OCI-M2 (cell line): Measurements from ENCODE around the gene PCED1B.
"Not testable (repeated sequence)": the region's sequence is repeated elsewhere in the genome, so short reads cannot be mapped to it uniquely, and the experiment has no call there.

Source experiments
- DNase-seq: peaks from one replicate; lab custom pipeline; 2025; ENCODE audit not compliant: unreplicated experiment; lab: John Stamatoyannopoulos, UW

The PCED1B gene

DNA sequence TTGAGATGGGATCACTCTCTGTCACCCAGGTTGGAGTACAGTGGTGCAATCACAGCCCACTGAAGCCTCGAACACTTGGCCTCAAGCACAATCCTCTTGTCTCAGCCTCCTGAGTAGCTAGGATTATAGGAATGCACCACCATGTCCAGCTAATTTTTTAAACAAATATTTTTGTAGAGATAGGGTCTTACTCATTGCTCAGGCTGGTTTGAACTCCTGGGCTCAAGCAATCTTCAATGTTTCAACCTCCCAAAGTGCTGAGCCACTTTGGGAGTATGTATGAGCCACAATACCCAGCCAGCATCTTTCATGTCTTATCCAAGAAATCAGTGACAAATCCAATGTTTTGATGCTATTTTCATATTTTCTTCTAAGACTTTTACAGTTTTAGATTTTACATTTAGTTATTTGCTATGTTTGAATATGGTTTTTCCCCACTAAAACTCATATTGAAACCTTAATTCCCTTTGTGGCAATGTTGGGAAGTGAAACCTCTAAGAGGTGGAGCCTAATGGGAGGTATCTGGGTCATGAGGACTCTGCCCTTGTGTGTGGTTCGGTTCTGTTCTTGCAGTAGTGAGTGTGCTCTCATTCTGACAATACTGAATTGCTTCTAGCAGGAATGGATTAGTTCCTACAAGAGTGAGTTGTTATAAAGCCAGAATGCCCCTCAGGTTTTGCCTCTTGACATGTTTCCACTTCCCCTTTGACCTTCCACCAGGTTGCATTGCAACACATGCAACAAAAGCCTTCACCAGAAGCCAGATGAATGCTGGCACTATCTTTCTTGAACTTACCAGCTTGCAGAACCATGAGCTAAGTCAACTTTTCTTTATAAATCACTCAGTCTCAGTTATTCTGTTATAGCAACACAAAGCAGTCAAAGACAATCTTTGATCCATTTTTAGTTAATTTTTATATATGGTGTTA is 81.2 kb downstream of the PCED1B start:
- DNase-seq = no peak

DNA sequence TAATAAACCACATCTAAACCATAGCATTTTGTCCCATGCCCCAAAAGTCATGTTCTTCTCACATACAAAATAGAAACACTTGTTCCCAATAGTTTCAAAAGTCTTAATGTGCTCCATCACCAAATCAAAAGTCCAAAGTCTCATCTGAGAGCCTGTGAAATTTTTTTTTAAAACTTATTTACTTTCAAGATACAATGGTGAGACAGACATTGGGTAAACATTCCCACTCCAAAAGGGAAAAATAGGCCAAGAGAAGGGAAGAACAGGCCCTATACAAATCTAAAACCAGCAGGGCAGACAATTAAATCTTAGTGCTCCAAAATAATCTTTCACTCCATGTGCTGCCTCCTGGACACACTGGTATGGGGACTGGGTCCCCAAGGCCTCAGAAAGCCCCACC is 84.7 kb downstream of the PCED1B start:
- DNase-seq = no peak

DNA sequence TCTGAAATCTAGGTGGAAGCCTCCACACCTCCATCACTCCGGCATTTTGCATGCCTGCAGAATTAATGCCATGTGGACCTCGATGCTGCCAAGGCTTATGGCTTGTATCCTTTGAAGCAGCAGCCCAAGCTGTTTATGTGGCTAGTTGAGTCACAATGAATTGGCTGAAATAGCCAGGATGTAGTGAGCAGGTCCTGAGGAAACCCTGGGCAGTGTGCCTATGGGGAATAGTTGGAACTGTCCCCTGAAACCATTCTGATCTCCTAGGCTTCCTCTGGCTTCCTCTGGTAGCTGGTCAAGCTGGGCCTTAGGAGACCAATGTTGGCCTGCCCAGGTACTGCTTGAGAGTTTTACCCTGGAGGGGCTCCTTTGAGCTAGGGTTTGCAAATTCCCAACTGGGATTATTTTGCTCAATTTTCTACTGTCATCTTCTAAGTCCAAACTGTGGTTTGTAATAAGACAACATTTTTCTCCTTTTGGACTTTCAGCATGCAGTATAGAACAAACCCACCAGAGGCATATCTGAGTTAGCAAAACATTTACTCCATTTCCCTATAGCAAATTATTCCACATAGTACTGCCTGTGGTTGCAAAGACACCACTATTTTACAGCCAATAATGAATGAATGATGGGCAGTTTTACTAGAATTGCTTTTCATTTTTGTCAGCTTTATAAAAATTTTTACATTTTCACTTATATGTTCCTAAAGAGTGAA is 85.5 kb downstream of the PCED1B start:
- DNase-seq = no peak

DNA sequence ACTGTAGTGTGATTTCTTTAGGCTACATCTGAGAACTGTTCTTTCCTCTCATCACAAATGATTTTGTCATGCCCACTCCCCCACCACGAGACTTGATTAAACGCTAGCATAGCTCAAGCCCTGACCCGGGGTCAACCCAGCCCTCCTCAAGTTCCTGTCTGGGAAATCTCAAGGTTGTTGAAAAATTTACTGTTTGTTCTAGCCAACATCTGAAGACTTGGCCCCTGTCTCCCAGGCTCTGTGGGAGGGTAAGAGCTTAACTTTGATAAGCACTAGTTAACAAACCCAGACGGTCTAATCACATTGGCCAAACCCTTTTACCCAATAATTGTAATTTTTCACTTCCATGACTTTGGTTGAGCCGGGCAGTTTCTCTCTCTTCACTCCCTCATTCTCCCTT is 86.5 kb downstream of the PCED1B start:
- DNase-seq = no peak

GRCh38 chr12:47166365-47166764 is 86.9 kb downstream of the PCED1B start:
- no peak for DNase-seq

DNA sequence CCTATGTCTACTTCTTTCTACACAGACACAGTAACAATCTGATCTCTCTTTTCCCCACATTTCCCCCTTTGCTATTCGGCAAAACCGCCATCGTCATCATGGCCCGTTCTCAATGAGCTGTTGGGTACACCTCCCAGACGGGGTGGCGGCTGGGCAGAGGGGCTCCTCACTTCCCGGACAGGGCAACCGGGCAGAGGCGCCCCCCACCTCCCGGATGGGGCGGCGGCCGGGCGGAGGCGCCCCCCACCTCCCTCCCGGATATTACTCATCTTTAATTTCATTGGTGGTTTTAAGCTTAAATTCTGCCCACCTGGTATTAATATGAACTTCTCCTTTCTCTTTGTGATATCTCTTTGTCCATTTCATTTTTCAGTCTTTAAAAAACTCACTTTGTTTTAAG is 90.9 kb downstream of the PCED1B start:
- DNase-seq = not testable (repeated sequence)

- DNase-seq = no peak
These were observed 98.6 kb downstream of the PCED1B start for GRCh38 chr12:47178014-47178413.

DNA sequence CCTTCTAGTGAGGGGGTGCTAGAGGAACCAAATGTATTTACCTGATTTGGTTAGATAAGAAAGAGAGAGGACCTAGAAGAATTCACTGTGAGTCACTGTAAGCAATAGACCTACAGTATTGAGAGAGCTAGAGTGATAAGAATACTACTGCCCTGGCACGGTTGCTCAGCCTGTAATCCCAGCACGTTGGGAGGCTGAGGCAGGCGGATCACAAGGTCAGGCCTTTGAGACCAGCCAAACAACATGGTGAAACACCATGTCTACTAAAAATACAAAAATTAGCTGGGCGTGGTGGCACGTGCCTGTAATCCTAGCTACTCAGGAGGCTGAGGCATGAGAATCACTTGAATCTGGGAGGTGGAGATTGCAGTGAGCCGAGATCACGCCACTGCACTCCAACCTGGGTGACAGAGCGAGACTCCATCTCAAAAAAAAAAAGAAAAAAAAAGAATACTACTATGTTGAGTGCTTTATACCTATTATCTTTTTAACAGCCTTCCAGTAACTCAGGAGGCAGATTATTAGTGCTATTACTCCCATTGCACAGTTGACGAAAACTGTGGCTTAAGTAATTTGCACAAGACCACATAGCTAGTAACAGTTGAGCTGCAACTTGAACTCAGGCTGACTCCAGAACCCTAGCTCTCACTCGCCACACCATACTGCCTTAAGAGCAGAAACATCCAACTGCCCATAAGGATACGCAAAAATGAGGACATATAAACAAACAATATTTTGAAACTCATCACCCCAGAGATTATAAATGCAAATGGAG is 102.9 kb downstream of the PCED1B start:
- not testable (repeated sequence) for DNase-seq

- DNase-seq = no peak
These were observed 104.8 kb downstream of the PCED1B start for GRCh38 chr12:47184229-47184628.

- DNase-seq = no peak
These were observed 105.4 kb downstream of the PCED1B start for GRCh38 chr12:47184813-47185212.

DNA sequence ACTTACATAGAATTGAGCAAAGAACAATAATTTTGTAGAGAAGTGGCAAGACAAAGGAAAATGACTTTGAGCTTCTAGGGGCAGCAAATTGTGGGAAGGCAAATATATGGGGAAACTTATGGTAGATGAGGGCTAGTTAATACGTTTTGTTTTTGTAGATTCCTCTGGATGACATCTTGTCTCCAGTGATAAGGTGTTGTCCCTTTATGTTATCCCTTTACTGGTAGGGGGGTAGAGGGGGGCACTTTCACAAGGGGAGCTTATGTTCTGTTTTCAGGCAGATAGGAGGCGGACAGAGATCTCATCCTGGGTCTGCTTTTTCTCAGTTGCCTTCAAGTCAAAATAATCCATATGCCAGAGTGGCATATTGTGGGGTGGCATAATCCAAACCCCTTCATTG is 106.8 kb downstream of the PCED1B start:
- no peak for DNase-seq

- DNase-seq = no peak
These were observed 109.4 kb downstream of the PCED1B start for GRCh38 chr12:47188576-47189441.

GRCh38 chr12:47189728-47190127 is 110.3 kb downstream of the PCED1B start:
- DNase-seq = no peak

GRCh38 chr12:47190271-47190750 is 110.9 kb downstream of the PCED1B start:
- no peak for DNase-seq

- DNase-seq = no peak
These were observed 111.5 kb downstream of the PCED1B start for GRCh38 chr12:47190905-47191304.

DNA sequence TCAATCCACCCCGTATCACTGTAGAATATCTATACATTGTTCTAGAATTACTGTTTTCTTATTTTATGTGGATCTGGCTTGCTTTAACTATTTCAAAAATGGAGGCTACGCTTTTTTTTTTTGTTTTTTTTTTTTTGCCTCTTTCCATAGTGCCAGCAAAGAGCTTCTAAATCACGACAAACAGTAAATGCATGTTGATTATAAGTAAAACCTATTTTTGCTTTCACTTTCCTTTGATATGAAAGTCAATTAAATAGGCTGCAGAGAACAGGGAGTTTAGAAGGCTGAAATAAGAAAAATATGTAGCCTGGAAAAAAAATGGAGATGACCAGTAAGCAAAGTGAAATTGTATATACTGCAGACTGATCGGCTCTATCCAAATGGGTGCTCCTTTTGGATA is 112.6 kb downstream of the PCED1B start:
- no peak for DNase-seq

GRCh38 chr12:47193066-47193465 is 113.6 kb downstream of the PCED1B start:
- no peak for DNase-seq

GRCh38 chr12:47194501-47194900 is 115.1 kb downstream of the PCED1B start:
- DNase-seq = no peak

GRCh38 chr12:47200446-47200845 is 121.0 kb downstream of the PCED1B start:
- DNase-seq = no peak

DNA sequence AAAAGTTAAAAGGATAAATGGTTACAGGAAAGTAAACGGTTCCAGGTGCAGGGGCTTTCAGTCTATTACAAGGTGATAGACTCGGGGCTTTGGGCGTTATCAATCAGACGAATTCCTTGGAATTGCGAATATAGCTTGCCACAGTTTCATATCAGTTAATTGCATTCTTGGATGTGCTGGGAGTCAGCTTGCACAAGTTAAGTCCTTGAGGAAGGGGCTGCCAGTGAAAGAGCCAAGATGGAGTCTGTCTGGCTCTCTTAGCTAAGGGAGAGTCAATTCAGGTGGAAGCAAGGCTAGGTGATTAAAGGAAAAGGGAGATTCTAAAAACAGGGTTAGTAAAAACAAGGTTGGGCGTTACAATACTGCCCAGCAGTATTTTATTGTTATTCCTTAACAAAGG is 121.8 kb downstream of the PCED1B start:
- DNase-seq = not testable (repeated sequence)
